GM13976 (cell line): ENCODE results near the gene ENAM.
"Not testable (repeated sequence)": the region's sequence is repeated elsewhere in the genome, so short reads cannot be mapped to it uniquely, and the experiment has no call there.

Experiments
- DNase-seq: peaks from one replicate; pipeline ENCODE4 v3.0.0; 2012; ENCODE audit warnings: low spot score
- in situ Hi-C: fragments of 300-500 bp; cut with MboI; formaldehyde crosslinking; loops from one replicate; pipeline ENCODE4 v1.12.0; 2022; ENCODE audit warnings: low sequenced_read_pairs, mixed read lengths, inconsistent platforms; ENCODE audit not compliant: unreplicated experiment
- TF ChIP-seq, protein P1 (sequence below): IDR thresholded peaks from 2 replicates; pipeline ENCODE4 v1.5.1; 2012; ENCODE audit warnings: borderline replicate concordance, mild to moderate bottlenecking; ENCODE audit not compliant: insufficient read depth; ENCODE audit errors: extremely low read depth, missing control alignments, control extremely low read depth

ENAM gene

GRCh38 chr4:70674191-70674590 is 45.6 kb downstream of the ENAM start:
- no peak for DNase-seq
- in situ Hi-C loops = loop anchor here (25.0 kb wide), 1 partner anchor 338 kb away; no protein-coding TSS in a partner anchor
- TF ChIP-seq, protein P1, sequence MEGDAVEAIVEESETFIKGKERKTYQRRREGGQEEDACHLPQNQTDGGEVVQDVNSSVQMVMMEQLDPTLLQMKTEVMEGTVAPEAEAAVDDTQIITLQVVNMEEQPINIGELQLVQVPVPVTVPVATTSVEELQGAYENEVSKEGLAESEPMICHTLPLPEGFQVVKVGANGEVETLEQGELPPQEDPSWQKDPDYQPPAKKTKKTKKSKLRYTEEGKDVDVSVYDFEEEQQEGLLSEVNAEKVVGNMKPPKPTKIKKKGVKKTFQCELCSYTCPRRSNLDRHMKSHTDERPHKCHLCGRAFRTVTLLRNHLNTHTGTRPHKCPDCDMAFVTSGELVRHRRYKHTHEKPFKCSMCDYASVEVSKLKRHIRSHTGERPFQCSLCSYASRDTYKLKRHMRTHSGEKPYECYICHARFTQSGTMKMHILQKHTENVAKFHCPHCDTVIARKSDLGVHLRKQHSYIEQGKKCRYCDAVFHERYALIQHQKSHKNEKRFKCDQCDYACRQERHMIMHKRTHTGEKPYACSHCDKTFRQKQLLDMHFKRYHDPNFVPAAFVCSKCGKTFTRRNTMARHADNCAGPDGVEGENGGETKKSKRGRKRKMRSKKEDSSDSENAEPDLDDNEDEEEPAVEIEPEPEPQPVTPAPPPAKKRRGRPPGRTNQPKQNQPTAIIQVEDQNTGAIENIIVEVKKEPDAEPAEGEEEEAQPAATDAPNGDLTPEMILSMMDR = no peak

GRCh38 chr4:70674731-70675130 is 46.2 kb downstream of the ENAM start:
- DNase-seq = no peak
- in situ Hi-C loops = loop anchor here (25.0 kb wide), 1 partner anchor 338 kb away; no protein-coding TSS in a partner anchor
- TF ChIP-seq, protein P1 = no peak

- in situ Hi-C loops = no loop called here
- TF ChIP-seq, protein P1 = no peak
- no peak for DNase-seq
Measured at GRCh38 chr4:70676554-70677090, 48.1 kb downstream of the ENAM start.

GRCh38 chr4:70678383-70678999 is 49.9 kb downstream of the ENAM start:
- TF ChIP-seq, protein P1 = no peak
- in situ Hi-C loops = no loop called here
- DNase-seq = peak; percentile 22

DNA sequence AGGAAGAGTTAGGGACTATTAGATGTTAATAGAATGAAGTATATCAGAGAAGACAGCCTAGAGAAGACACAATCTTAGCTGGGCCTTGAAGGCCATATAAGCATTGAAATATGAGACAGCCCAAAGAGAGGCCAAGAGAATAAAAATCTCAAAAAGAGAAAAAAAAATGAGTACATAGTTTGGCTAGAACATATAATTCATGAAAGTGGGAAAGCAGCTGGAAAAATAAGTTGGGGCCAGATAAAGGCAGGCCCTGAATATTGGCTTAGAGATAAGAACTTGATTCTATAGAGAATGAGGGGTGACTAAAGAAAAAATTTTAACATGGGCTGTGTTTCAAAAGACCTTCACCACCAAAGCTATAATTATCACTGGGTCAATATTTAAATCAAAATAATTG is 52.4 kb downstream of the ENAM start:
- TF ChIP-seq, protein P1 = no peak
- no peak for DNase-seq
- in situ Hi-C loops = no loop called here

GRCh38 chr4:70681704-70682103 is 53.2 kb downstream of the ENAM start:
- in situ Hi-C loops = no loop called here
- TF ChIP-seq, protein P1 = no peak
- peak; percentile 37 for DNase-seq

GRCh38 chr4:70682142-70682541 is 53.6 kb downstream of the ENAM start:
- DNase-seq, in situ Hi-C loops: not testable (repeated sequence)
